Neutrophil (primary cell): ENCODE data around the gene JARID2.

Source experiments
- H3K27ac ChIP-seq: fragments of 200-600 bp; sonication (generic); 2 replicates; pipeline ENCODE4 v1.5.1; 2016; ENCODE audit warnings: mild to moderate bottlenecking, moderate library complexity
- H3K27me3 ChIP-seq: fragments of 200-600 bp; sonication (generic); 2 replicates; pipeline ENCODE4 v1.6.0; 2016; ENCODE audit warnings: mild to moderate bottlenecking
- H3K36me3 ChIP-seq: fragments of 200-600 bp; sonication (generic); 2 replicates; pipeline ENCODE4 v1.5.1; 2017
- H3K4me1 ChIP-seq, 2 experiments: fragments of 200-600 bp in 1 of 2; sonication (generic) in 1 of 2; 1 replicate in 1 of 2; 2 replicates in 1 of 2; pipeline versions ENCODE4 v1.5.1 to v1.6.1; 2013 to 2016; ENCODE audit warnings: low read depth in 1 of 2, low read length in 1 of 2, mild to moderate bottlenecking in 1 of 2, moderate library complexity in 1 of 2; ENCODE audit not compliant: control insufficient read depth in 1 of 2, insufficient read depth in 1 of 2
- H3K4me3 ChIP-seq, 2 experiments: fragments of 200-600 bp in 1 of 2; sonication (generic) in 1 of 2; 1 replicate in 1 of 2; 2 replicates in 1 of 2; pipeline ENCODE4 v1.5.1; 2013 to 2016; ENCODE audit warnings: low read depth in 1 of 2, low read length in 1 of 2, mild to moderate bottlenecking in 1 of 2, moderate library complexity in 1 of 2
- H3K9me3 ChIP-seq: fragments of 200-600 bp; sonication (generic); 2 replicates; pipeline ENCODE4 v1.5.1; 2016
- CTCF ChIP-seq: fragments of 200-600 bp; sonication (generic); IDR thresholded peaks from 2 replicates; pipeline ENCODE4 v1.5.1; 2016; ENCODE audit warnings: antibody characterized with exemption

The JARID2 gene

GRCh38 chr6:15553736-15554294 is 307.9 kb downstream of the JARID2 start:
- no peaks in the 10 kb centered on the region for H3K9me3 ChIP-seq
- no peak overlapping the region for H3K4me3 ChIP-seq
- no peaks in the 10 kb centered on the region for H3K27me3 ChIP-seq
- no peak for TF ChIP-seq CTCF
- H3K36me3 ChIP-seq, result no peaks in the 10 kb centered on the region
- H3K27ac ChIP-seq, result no peak overlapping the region
- H3K4me1 ChIP-seq, result no peaks in the 10 kb centered on the region

GRCh38 chr6:15554728-15555100 is 308.8 kb downstream of the JARID2 start:
- no peak for TF ChIP-seq CTCF
- Histone ChIP-seq H3K9me3 (no peaks in the 10 kb centered on the region), H3K4me3 (no peak overlapping the region), H3K36me3 (no peaks in the 10 kb centered on the region), H3K27me3 (no peaks in the 10 kb centered on the region), H3K27ac (no peak overlapping the region), H3K4me1 (peaks cover 0 to 7% of the 10 kb centered on the region in 2 experiments)

GRCh38 chr6:15555101-15556038 is 309.5 kb downstream of the JARID2 start:
- no peak for TF ChIP-seq CTCF
- Histone ChIP-seq H3K4me1 (peaks cover 0 to 7% of the 10 kb centered on the region in 2 experiments), H3K36me3 (no peaks in the 10 kb centered on the region), H3K27me3 (no peaks in the 10 kb centered on the region), H3K27ac (no peak overlapping the region), H3K4me3 (no peak overlapping the region), H3K9me3 (no peaks in the 10 kb centered on the region)

GRCh38 chr6:15556711-15557110 is 310.8 kb downstream of the JARID2 start:
- H3K4me3 ChIP-seq, result no peak overlapping the region
- no peak for TF ChIP-seq CTCF
- no peaks in the 10 kb centered on the region for H3K36me3 ChIP-seq
- peaks cover 0 to 7% of the 10 kb centered on the region in 2 experiments for H3K4me1 ChIP-seq
- H3K27me3 ChIP-seq, result no peaks in the 10 kb centered on the region
- H3K9me3 ChIP-seq, result no peaks in the 10 kb centered on the region
- no peak overlapping the region for H3K27ac ChIP-seq

GRCh38 chr6:15557174-15557573 is 311.3 kb downstream of the JARID2 start:
- H3K36me3 ChIP-seq, result no peaks in the 10 kb centered on the region
- no peak for TF ChIP-seq CTCF
- H3K9me3 ChIP-seq, result no peaks in the 10 kb centered on the region
- H3K4me1 ChIP-seq, result peaks cover 0 to 7% of the 10 kb centered on the region in 2 experiments
- H3K4me3 ChIP-seq, result no peak overlapping the region
- H3K27ac ChIP-seq, result no peak overlapping the region
- H3K27me3 ChIP-seq, result no peaks in the 10 kb centered on the region
